WTC11 (cell line): ENCODE measurements around the gene CARD9. TPM values are rescaled to one million over a fixed set of nuclear protein-coding genes. Genes with fewer than 3 reads are reported as not detected.

ENCODE experiments used
- ATAC-seq: fragments of 200-7000 bp; cut with Tn5 transposase; 2 replicates; pipeline ENCODE4 v1.10.0; 2021; ENCODE audit warnings: mild to moderate bottlenecking, moderate library complexity
- CTCF ChIA-PET: fragments of 300-600 bp; sonication (Branson Sonifier 250); formaldehyde crosslinking; loops from one replicate; lab custom pipeline; 2021; ENCODE audit warnings: antibody characterized with exemption; lab: Charles Lee
- POLR2A ChIA-PET: fragments of 350-600 bp; sonication (Branson Sonifier 250); formaldehyde crosslinking; loops from one replicate; lab custom pipeline; 2021; ENCODE audit warnings: antibody characterized with exemption; lab: Charles Lee
- DNase-seq: peaks from one replicate; pipeline ENCODE4 v3.0.0; 2021; ENCODE audit warnings: low spot score
- H3K27ac Mint-ChIP-seq: 2 replicates; pipeline ENCODE4 v1.8.0; 2021; ENCODE audit warnings: mixed read lengths
- H3K27me3 Mint-ChIP-seq: 2 replicates; pipeline ENCODE4 v1.8.0; 2021; ENCODE audit warnings: low read depth, mild to moderate bottlenecking, moderate library complexity, mixed read lengths
- H3K36me3 Mint-ChIP-seq: 2 replicates; pipeline ENCODE4 v1.8.0; 2021; ENCODE audit warnings: mixed read lengths
- H3K4me1 Mint-ChIP-seq: 2 replicates; pipeline ENCODE4 v1.8.0; 2022; ENCODE audit warnings: mixed read lengths
- H3K4me3 Mint-ChIP-seq: 2 replicates; pipeline ENCODE4 v1.8.0; 2021; ENCODE audit warnings: mild to moderate bottlenecking, moderate library complexity, mixed read lengths
- H3K9me3 Mint-ChIP-seq: 2 replicates; pipeline ENCODE4 v1.8.0; 2021; ENCODE audit warnings: mixed read lengths
- ARID4B ChIP-seq: sonication (generic); formaldehyde crosslinking; IDR thresholded peaks from 2 replicates; pipeline ENCODE4 v1.8.0; 2023; ENCODE audit warnings: missing genetic modification reagents, mild to moderate bottlenecking, borderline replicate concordance
- ATF1 ChIP-seq: sonication (generic); formaldehyde crosslinking; IDR thresholded peaks from 2 replicates; pipeline ENCODE4 v1.8.1; 2023; ENCODE audit warnings: mild to moderate bottlenecking, moderate library complexity, missing genetic modification reagents
- CDX4 ChIP-seq: fragments of 250-450 bp; sonication (Bioruptor Pico); IDR thresholded peaks from 2 replicates; pipeline ENCODE4 v1.9.0; 2021; ENCODE audit warnings: moderate library complexity, mild to moderate bottlenecking, inconsistent platforms, borderline replicate concordance
- CREM ChIP-seq: sonication (generic); formaldehyde crosslinking; IDR thresholded peaks from 2 replicates; pipeline ENCODE4 v1.8.1; 2022; ENCODE audit warnings: mild to moderate bottlenecking, missing genetic modification reagents, moderate library complexity
- FOXP4 ChIP-seq: sonication (generic); formaldehyde crosslinking; IDR thresholded peaks from 2 replicates; pipeline ENCODE4 v1.8.0; 2022; ENCODE audit warnings: mild to moderate bottlenecking, missing genetic modification reagents
- NFE2L1 ChIP-seq: sonication (generic); formaldehyde crosslinking; IDR thresholded peaks from 2 replicates; pipeline ENCODE4 v1.8.1; 2023; ENCODE audit warnings: missing genetic modification reagents
- NFYB ChIP-seq: sonication (generic); formaldehyde crosslinking; conservative IDR thresholded peaks from 2 replicates; pipeline ENCODE4 v1.8.0; 2022; ENCODE audit warnings: low read depth, missing genetic modification reagents
- NR1H2 ChIP-seq: sonication (generic); formaldehyde crosslinking; IDR thresholded peaks from 2 replicates; pipeline ENCODE4 v1.9.0; 2021; ENCODE audit warnings: mild to moderate bottlenecking, moderate library complexity, missing genetic modification reagents
- PRDM15 ChIP-seq: sonication (generic); formaldehyde crosslinking; IDR thresholded peaks from 2 replicates; pipeline ENCODE4 v1.8.0; 2022; ENCODE audit warnings: missing genetic modification reagents
- ZNF138 ChIP-seq: sonication (generic); formaldehyde crosslinking; conservative IDR thresholded peaks from 2 replicates; pipeline ENCODE4 v1.8.1; 2022; ENCODE audit warnings: mild to moderate bottlenecking, moderate library complexity, missing genetic modification reagents
- ZNF232 ChIP-seq: sonication (generic); formaldehyde crosslinking; IDR thresholded peaks from 2 replicates; pipeline ENCODE4 v1.8.0; 2022; ENCODE audit warnings: mild to moderate bottlenecking, missing genetic modification reagents
- ZNF317 ChIP-seq: sonication (generic); formaldehyde crosslinking; IDR thresholded peaks from 2 replicates; pipeline ENCODE4 v1.8.1; 2023; ENCODE audit warnings: low read depth, mild to moderate bottlenecking, moderate library complexity, missing genetic modification reagents, borderline replicate concordance
- ZNF396 ChIP-seq: fragments of 250-450 bp; sonication (Bioruptor Pico); IDR thresholded peaks from 2 replicates; pipeline ENCODE4 v1.8.0; 2021; ENCODE audit warnings: mild to moderate bottlenecking, moderate library complexity, borderline replicate concordance
- ZNF416 ChIP-seq: fragments of 250-450 bp; sonication (Bioruptor Pico); IDR thresholded peaks from 2 replicates; pipeline ENCODE4 v1.9.0; 2021; ENCODE audit warnings: mild to moderate bottlenecking, inconsistent platforms
- ZNF425 ChIP-seq: fragments of 250-450 bp; sonication (Bioruptor Pico); conservative IDR thresholded peaks from 2 replicates; pipeline ENCODE4 v1.9.0; 2021; ENCODE audit warnings: mild to moderate bottlenecking
- ZNF671 ChIP-seq: fragments of 250-450 bp; sonication (Bioruptor Pico); IDR thresholded peaks from 2 replicates; pipeline ENCODE4 v1.8.0; 2021; ENCODE audit warnings: mild to moderate bottlenecking
- total RNA-seq: library from RNA; stranded (reverse); gene quantifications from 3 replicates; pipeline ENCODE4 v1.2.3, GENCODE V29; 2021
- TF ChIP-seq, protein P1 (sequence below): sonication (generic); formaldehyde crosslinking; IDR thresholded peaks from 2 replicates; pipeline ENCODE4 v1.8.0; 2023; ENCODE audit warnings: mild to moderate bottlenecking, missing genetic modification reagents
- TF ChIP-seq, protein P2 (sequence below): fragments of 200-600 bp; IDR thresholded peaks from 2 replicates; pipeline ENCODE4 v1.8.0; 2022; ENCODE audit warnings: antibody characterized with exemption

CARD9 gene
- total RNA-seq, 1 experiment from 2014 or later = 0.96 TPM

DNA sequence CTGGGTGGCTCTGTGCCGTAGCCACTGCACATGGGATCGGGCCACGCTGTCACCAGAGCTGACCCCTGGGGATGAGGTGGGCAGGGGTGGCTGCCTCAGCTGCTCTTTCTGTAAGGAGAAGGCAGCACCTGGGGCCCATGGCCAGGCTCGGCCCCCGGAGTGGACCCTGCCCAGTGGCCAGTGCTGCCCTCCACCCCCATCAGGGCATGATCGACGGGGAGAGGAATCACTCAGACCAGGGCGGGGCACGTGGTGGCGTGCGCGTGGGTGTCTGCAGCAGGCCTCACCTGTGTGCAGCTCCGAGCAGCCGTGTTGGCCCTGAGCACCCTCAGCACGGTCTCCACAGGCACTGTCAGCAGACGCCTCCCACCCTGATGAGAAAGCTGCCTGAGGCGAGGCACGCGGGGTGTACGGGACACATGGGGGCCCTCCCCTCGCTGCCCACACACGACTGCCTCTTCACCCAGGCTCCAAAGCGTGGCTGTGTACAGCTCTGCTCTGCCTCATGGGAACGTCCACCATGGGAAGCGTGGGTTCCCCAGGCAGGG, 8.6 kb upstream of the CARD9 start:
- no peak overlapping the region for H3K4me3 Mint-ChIP-seq
- ATAC-seq = no peak
- no peaks in the 10 kb centered on the region for H3K9me3 Mint-ChIP-seq
- H3K4me1 Mint-ChIP-seq = no peaks in the 10 kb centered on the region
- no peaks in the 10 kb centered on the region for H3K27me3 Mint-ChIP-seq
- CTCF ChIA-PET = no interaction called here
- no peak for TF ChIP-seq ZNF317 (CRISPR knock-in tag)
- no peak for TF ChIP-seq NFE2L1 (CRISPR knock-in tag)
- TF ChIP-seq, protein P1, sequence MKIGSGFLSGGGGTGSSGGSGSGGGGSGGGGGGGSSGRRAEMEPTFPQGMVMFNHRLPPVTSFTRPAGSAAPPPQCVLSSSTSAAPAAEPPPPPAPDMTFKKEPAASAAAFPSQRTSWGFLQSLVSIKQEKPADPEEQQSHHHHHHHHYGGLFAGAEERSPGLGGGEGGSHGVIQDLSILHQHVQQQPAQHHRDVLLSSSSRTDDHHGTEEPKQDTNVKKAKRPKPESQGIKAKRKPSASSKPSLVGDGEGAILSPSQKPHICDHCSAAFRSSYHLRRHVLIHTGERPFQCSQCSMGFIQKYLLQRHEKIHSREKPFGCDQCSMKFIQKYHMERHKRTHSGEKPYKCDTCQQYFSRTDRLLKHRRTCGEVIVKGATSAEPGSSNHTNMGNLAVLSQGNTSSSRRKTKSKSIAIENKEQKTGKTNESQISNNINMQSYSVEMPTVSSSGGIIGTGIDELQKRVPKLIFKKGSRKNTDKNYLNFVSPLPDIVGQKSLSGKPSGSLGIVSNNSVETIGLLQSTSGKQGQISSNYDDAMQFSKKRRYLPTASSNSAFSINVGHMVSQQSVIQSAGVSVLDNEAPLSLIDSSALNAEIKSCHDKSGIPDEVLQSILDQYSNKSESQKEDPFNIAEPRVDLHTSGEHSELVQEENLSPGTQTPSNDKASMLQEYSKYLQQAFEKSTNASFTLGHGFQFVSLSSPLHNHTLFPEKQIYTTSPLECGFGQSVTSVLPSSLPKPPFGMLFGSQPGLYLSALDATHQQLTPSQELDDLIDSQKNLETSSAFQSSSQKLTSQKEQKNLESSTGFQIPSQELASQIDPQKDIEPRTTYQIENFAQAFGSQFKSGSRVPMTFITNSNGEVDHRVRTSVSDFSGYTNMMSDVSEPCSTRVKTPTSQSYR = no peak
- TF ChIP-seq ZNF138 = no peak
- TF ChIP-seq ZNF416 = no peak
- TF ChIP-seq PRDM15 (CRISPR knock-in tag) = no peak
- no peak for TF ChIP-seq ZNF671 (CRISPR knock-in tag)
- no peak for TF ChIP-seq CDX4 (CRISPR knock-in tag)
- TF ChIP-seq CREM (CRISPR knock-in tag) = no peak
- no peak for TF ChIP-seq ZNF425
- POLR2A ChIA-PET = no interaction called here
- no peak overlapping the region for H3K27ac Mint-ChIP-seq
- DNase-seq = no peak
- peaks cover 25% of the 10 kb centered on the region for H3K36me3 Mint-ChIP-seq

DNA sequence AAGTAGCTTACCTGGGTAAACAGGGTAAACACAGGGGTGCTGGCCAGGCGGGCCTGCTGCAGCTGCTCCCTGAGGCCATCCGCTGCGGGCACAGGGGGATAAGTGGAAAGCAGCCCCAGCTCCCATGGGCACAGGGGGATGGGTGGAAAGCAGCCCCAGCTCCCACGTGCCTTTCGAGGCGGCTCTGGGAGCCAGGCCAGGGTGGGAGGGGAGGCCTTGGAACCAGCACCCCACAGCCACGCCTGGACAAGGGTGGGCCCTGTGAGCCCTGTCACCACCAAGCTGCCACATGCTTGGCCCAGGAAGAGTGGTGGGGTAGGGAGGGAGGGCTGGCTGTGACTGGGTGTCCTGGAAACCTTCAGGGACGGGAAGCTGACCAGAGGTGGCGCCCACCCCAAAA, 7.8 kb upstream of the CARD9 start:
- Mint-ChIP-seq H3K4me3 (no peak overlapping the region), H3K36me3 (peaks cover 21% of the 10 kb centered on the region)
- POLR2A ChIA-PET = no interaction called here
- TF ChIP-seq NFYB (CRISPR knock-in tag) (no peak), ARID4B (CRISPR knock-in tag) (no peak), NR1H2 (no peak), ZNF317 (CRISPR knock-in tag) (no peak), ZNF232 (CRISPR knock-in tag) (no peak), ZNF396 (no peak), ATF1 (CRISPR knock-in tag) (no peak), FOXP4 (no peak)
- TF ChIP-seq, protein P2, sequence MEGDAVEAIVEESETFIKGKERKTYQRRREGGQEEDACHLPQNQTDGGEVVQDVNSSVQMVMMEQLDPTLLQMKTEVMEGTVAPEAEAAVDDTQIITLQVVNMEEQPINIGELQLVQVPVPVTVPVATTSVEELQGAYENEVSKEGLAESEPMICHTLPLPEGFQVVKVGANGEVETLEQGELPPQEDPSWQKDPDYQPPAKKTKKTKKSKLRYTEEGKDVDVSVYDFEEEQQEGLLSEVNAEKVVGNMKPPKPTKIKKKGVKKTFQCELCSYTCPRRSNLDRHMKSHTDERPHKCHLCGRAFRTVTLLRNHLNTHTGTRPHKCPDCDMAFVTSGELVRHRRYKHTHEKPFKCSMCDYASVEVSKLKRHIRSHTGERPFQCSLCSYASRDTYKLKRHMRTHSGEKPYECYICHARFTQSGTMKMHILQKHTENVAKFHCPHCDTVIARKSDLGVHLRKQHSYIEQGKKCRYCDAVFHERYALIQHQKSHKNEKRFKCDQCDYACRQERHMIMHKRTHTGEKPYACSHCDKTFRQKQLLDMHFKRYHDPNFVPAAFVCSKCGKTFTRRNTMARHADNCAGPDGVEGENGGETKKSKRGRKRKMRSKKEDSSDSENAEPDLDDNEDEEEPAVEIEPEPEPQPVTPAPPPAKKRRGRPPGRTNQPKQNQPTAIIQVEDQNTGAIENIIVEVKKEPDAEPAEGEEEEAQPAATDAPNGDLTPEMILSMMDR = no peak

More for the DNA sequence above, 7.8 kb upstream of the CARD9 start:
- Mint-ChIP-seq H3K27me3 (no peaks in the 10 kb centered on the region), H3K4me1 (no peaks in the 10 kb centered on the region), H3K27ac (no peak overlapping the region), H3K9me3 (no peaks in the 10 kb centered on the region)
- no peak for ATAC-seq
- CTCF ChIA-PET = no interaction called here
- DNase-seq = no peak
